Right hindlimb (tissue), 1 donor: ENCODE data around the gene ANP32D.
"Not testable (repeated sequence)": the region's sequence is repeated elsewhere in the genome, so short reads cannot be mapped to it uniquely, and the experiment has no call there.

Experiments
- DNase-seq: peaks from one replicate; pipeline ENCODE4 v3.0.0-alpha.2; 2018

The ANP32D gene

DNA sequence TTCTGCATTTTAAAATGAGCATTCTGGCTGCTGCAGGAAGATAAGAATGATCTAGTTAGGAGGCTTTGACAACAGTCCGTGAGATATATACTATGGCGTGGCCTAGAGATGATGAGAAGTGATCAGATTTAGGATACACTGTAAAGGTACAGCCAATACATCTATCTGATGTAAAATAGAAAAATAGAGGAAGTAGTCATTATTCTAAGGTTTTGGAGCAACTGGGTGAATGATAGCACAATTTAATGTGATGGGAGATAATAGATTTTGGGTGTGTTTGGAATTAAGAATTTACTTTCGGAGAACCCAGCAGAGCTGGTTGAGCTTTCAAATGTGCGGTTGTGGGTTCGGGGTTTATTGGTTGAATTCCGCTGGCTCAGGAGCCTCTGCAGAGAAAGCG, at the start of gene ANP32D:
ANP32D (plus strand) TSS at position 301 of the 400 bp plus-strand sequence. CDS start 106 bp downstream, outside the sequence.
- no peak for DNase-seq

- no peak for DNase-seq
Measured at GRCh38 chr12:48423171-48423570, 49.2 kb upstream of the ANP32D start.

- DNase-seq: no peak
Measured at GRCh38 chr12:48424644-48425043, 47.7 kb upstream of the ANP32D start.

DNA sequence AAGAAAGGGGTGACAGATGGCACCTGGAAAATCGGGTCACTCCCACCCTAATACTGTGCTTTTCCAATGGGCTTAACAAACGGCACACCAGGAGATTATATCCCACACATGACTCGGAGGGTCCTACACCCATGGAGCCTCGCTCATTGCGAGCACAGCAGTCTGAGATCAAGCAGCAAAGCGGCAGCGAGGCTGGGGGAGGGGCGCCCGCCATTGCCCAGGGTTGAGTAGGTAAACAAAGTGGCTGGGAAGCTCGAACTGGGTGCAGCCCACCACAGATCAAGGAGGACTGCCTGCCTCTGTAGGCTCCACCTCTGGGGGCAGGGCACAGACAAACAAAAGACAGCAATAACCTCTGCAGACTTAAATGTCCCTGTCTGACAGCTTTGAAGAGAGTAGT, 38.3 kb upstream of the ANP32D start:
- DNase-seq: not testable (repeated sequence)

DNA sequence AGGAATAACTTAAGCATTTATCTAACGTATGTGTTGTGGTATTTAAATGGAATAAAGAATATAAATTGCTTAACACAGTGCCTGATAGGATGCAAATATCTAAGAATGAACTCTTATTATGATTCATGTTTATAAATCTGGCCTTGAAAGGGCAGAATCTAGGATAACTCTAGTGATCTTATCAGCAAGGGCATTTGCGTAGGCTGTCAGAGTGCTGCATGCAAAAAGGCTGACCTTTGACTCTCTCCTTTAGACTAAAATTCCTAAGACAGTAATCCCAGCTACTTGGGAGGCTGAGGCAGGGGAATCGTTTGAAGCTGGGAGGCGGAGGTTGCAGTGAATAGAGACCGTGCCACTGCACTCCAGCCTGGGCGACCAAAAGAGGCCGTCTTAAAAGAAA, 31.3 kb upstream of the ANP32D start:
- DNase-seq: no peak

- DNase-seq: no peak
Measured at GRCh38 chr12:48442179-48442847, 30.0 kb upstream of the ANP32D start.

DNA sequence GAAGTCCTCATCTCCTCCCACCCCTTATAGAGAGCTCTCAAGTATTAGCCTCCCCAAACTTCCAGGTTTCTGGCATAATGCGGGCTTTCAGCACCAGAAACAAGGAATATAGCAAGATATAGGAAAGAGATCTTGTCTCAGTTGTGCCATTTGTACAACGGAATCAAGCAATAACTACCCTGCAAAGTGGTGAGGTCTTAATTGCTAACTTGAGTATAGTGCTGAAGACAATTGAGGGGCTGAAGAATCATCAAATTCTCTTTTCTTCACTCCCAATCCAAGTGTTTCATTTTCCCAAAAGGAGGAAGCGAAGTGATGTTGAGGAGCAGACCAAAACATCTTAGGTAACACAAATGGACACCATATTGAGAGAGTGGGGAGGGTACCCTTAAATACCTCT, 26.8 kb upstream of the ANP32D start:
- DNase-seq: no peak

- no peak for DNase-seq
Measured at GRCh38 chr12:48446161-48446776, 26.1 kb upstream of the ANP32D start.

GRCh38 chr12:48447755-48448154, 24.6 kb upstream of the ANP32D start:
- no peak for DNase-seq

DNA sequence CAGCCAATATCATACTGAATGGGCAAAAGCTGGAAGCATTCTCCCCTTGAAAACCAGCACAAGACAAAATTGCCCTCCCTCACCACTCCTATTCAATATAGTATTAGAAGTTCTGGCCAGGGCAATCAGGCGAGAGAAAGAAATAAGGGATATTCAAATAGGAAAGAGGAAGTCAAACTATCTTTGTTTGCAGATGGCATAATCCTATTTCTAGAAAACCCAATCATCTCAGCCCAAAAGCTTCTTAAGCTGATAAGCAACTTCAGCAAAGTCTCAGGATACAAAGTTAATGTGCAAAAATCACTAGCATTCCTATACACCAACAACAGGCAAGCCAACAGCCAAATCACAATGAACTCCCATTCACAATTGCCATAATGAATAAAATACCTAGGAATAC, 21.0 kb upstream of the ANP32D start:
- no peak for DNase-seq

DNA sequence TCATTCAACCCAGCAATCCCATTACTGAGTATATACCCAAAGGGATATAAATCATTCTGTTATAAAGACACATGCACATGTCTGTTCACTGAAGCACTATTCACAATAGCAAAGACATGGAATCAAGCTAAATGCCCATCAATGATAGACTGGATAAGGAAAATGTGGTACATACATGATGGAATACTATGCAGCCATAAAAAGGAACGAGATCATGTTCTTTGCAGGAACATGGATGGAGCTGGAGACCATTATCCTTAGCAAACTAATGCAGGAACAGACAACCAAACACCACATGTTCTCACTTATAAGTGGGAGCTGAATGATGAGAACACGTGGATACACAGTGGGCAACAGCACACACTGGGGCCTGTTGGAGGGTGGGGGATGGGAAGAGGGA, 19.4 kb upstream of the ANP32D start:
- DNase-seq: not testable (repeated sequence)

- DNase-seq: no peak
Measured at GRCh38 chr12:48454667-48455066, 17.7 kb upstream of the ANP32D start.

DNA sequence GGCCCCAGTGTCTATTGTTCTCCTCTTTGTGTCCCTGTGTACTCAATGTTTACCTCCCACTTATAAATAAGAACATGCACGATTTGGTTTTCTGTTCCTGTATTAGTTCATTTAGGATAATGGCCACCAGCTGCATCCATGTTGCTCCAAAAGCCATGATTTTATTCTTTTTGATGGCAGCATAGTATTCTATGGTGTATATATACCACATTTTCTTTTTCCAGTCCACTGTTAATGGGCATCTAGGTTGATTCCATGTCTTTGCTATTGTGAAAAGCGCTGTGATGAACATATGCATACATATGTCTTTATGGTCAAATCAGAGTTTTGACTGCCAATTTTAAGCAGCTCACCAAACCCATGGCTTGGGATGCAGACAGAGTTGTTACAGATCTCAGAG, 17.2 kb upstream of the ANP32D start:
- no peak for DNase-seq

DNA sequence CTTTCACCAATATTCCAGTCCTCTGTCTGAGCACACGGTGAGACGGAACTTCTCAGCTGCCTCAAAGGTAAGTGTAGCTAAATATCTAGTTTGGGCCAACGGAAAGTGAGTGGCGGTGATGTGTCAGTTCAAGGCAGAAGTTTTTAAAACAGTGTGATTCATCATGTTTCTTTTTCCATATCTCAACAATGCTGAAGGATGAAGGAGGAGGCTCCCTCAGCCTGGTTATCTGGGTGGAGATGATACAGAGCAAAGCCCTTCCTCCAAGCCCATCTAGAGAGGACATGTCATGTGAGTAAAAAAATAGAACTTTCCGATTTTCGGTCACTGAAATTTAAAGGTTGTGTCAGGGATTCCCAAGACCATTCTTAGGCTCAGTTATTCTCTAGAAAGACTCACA, 13.1 kb upstream of the ANP32D start:
- DNase-seq: no peak

GRCh38 chr12:48469027-48469426, 3.3 kb upstream of the ANP32D start:
- not testable (repeated sequence) for DNase-seq

- no peak for DNase-seq
Measured at GRCh38 chr12:48473061-48473460, 702 bp downstream of the ANP32D start.

- not testable (repeated sequence) for DNase-seq
Measured at GRCh38 chr12:48474497-48474896, 2.1 kb downstream of the ANP32D start.

- DNase-seq: no peak
Measured at GRCh38 chr12:48482198-48482597, 9.8 kb downstream of the ANP32D start, which contains the start of gene C12orf54. Gene C12orf54 (plus strand): TSS chr12:48482498. CDS start chr12:48483297, 799 bp downstream.

DNA sequence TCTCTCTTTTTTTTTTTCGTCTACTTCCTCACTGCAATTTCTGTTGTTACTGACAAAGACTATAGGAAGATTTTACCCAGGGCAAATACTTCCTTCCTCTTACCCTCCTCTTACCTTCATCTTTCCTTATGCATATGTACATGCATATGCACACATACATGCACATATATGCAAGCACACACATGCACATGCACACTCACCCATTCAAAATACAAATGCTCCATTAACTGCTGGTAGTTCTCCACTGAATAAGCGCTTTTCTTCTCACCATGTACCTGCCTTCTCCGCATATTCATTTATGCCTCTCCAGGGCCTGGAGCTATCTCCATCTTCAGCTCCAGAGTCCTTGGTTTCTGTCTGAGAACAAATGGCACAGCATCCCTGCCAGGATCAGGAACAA, 10.6 kb downstream of the ANP32D start:
- no peak for DNase-seq

DNA sequence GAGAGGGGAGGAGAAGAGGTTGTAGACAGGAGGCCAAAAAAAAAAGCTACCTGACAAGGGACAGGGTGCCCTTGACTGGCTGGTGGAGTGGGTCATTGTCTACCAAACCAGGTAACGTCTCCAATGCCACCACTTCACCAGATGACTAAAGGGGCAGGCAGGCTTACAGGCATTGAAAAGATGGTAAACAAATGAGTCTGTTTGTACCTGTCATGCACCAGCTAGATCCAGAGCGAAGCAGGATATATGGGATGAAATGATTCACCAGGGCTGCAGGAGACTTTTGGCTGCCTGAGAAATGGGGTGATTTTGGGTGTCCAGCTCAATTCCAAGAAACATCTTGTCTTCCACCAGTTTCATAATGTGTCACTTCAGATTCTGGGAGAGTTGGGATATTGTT, 13.9 kb downstream of the ANP32D start:
- DNase-seq: no peak

- no peak for DNase-seq
Measured at GRCh38 chr12:48486679-48487078, 14.3 kb downstream of the ANP32D start.

- no peak for DNase-seq
Measured at GRCh38 chr12:48489012-48489411, 16.7 kb downstream of the ANP32D start.

DNA sequence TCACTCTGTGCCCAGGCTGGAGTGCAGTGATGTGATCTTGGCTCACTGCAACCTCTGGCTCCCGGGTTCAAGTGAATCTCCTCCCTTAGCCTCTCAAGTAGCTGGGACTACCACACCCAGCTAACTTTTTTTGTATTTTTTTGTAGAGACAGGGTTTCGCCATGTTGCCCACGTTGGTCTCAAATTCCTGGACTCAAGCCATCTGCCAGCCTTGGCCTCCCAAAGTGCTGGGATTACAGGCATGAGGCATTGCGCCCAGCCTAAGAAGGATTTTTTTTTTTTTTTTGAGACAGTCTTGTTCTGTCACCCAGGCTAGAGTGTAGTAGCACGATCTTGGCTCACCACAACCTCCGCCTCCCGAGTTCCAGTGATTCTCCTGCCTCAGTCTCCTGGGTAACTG, 17.1 kb downstream of the ANP32D start:
- DNase-seq: not testable (repeated sequence)

DNA sequence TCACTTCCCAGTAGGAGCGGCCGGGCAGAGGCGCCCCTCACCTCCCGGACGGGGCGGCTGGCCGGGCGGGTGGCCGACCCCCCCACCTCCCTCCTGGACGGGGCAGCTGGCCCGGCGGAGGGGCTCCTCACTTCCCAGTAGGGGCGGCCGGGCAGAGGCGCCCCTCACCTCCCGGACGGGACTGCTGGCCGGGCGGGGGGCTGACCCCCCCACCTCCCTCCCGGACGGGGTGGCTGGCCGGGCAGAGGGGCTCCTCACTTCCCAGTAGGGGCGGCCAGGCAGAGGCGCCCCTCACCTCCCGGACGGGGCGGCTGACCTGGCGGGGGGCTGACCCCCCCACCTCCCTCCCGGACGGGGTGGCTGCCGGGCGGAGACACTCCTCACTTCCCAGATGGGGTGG, 27.9 kb downstream of the ANP32D start:
- DNase-seq: not testable (repeated sequence)

GRCh38 chr12:48506836-48507235, 34.5 kb downstream of the ANP32D start:
- DNase-seq: not testable (repeated sequence)
